Ovary (tissue), 3 donors: ENCODE measurements around the gene RALGAPB.

Experiments used
- EP300 ChIP-seq: sonication (generic); formaldehyde crosslinking; IDR thresholded peaks from one replicate; pipeline ENCODE4 v1.6.1; 2017; ENCODE audit warnings: antibody characterized with exemption
- POLR2A ChIP-seq: fragments of 450-650 bp; IDR thresholded peaks from one replicate; pipeline ENCODE4 v1.6.1; 2017; ENCODE audit warnings: antibody characterized with exemption, mild to moderate bottlenecking, moderate library complexity
- TF ChIP-seq, protein P1 (sequence below), 3 donors: fragments of 450-650 bp in 2 of 3; fragments of 200-600 bp in 1 of 3; IDR thresholded peaks; one replicate each; pipeline versions ENCODE4 v1.5.1 to v1.8.0; 2016 to 2022; ENCODE audit warnings: antibody characterized with exemption in 3 of 3, mild to moderate bottlenecking in 1 of 3
- donor health status: DM: no; HTN: no; CAD: no.

GRCh38 chr20:38581830-38582358, 109.3 kb downstream of the RALGAPB start:
- TF ChIP-seq EP300 (no peak), POLR2A (no peak)
- TF ChIP-seq, protein P1, sequence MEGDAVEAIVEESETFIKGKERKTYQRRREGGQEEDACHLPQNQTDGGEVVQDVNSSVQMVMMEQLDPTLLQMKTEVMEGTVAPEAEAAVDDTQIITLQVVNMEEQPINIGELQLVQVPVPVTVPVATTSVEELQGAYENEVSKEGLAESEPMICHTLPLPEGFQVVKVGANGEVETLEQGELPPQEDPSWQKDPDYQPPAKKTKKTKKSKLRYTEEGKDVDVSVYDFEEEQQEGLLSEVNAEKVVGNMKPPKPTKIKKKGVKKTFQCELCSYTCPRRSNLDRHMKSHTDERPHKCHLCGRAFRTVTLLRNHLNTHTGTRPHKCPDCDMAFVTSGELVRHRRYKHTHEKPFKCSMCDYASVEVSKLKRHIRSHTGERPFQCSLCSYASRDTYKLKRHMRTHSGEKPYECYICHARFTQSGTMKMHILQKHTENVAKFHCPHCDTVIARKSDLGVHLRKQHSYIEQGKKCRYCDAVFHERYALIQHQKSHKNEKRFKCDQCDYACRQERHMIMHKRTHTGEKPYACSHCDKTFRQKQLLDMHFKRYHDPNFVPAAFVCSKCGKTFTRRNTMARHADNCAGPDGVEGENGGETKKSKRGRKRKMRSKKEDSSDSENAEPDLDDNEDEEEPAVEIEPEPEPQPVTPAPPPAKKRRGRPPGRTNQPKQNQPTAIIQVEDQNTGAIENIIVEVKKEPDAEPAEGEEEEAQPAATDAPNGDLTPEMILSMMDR (IDR thresholded peaks at IDR 0.05) = no peak
